Neural progenitor cell (in vitro differentiated cells): ENCODE data around the gene HOXD11. TPM values are rescaled to one million over a fixed set of nuclear protein-coding genes. Genes with fewer than 3 reads are reported as not detected.
A peak's percentile ranks its signal among the peaks of the same experiment; 100 is the strongest.

Source experiments
- DNase-seq: peaks from one replicate; pipeline ENCODE4 v3.0.0-alpha.2; 2016; ENCODE audit warnings: low spot score
- H2AFZ ChIP-seq: fragments of 200-600 bp; sonication (generic); replicated peaks from 2 replicates; pipeline ENCODE4 v1.6.1; 2016; ENCODE audit warnings: antibody characterized with exemption
- H3F3A ChIP-seq: fragments of 200-600 bp; sonication (generic); 2 replicates; pipeline ENCODE4 v1.6.1; 2016; ENCODE audit warnings: antibody characterized with exemption, low read depth
- H3K27ac ChIP-seq: fragments of 200-600 bp; sonication (generic); 2 replicates; pipeline ENCODE4 v1.5.1; 2016; ENCODE audit warnings: mild to moderate bottlenecking
- H3K27me3 ChIP-seq: fragments of 200-600 bp; sonication (generic); 2 replicates; pipeline ENCODE4 v1.6.1; 2016; ENCODE audit warnings: mild to moderate bottlenecking, moderate library complexity
- H3K36me3 ChIP-seq: fragments of 200-600 bp; sonication (generic); 2 replicates; pipeline ENCODE4 v1.5.1; 2016
- H3K4me1 ChIP-seq: fragments of 200-600 bp; sonication (generic); 2 replicates; pipeline ENCODE4 v1.6.1; 2016; ENCODE audit warnings: mixed run types
- H3K4me2 ChIP-seq: fragments of 200-600 bp; sonication (generic); 2 replicates; pipeline ENCODE4 v1.6.1; 2016
- H3K4me3 ChIP-seq: fragments of 200-600 bp; sonication (generic); 2 replicates; pipeline ENCODE4 v1.5.1; 2016
- H3K79me2 ChIP-seq: fragments of 200-600 bp; sonication (generic); 2 replicates; pipeline ENCODE4 v1.6.1; 2016; ENCODE audit warnings: low read depth
- H3K9ac ChIP-seq: fragments of 200-600 bp; sonication (generic); 2 replicates; pipeline ENCODE4 v1.6.1; 2016
- H3K9me3 ChIP-seq: fragments of 200-600 bp; sonication (generic); 2 replicates; pipeline ENCODE4 v1.5.1; 2016; ENCODE audit warnings: low read depth
- H4K20me1 ChIP-seq: fragments of 200-600 bp; sonication (generic); 2 replicates; pipeline ENCODE4 v1.6.1; 2016; ENCODE audit warnings: low read depth
- H3K27ac Mint-ChIP-seq: 3 replicates; pipeline ENCODE4 v1.8.0; 2021; ENCODE audit warnings: mixed read lengths
- H3K27me3 Mint-ChIP-seq: 2 replicates; pipeline ENCODE4 v1.8.0; 2022; ENCODE audit warnings: low read depth, mild to moderate bottlenecking, inconsistent platforms, moderate library complexity, mixed read lengths; ENCODE audit not compliant: insufficient read depth
- H3K36me3 Mint-ChIP-seq: 3 replicates; pipeline ENCODE4 v1.8.0; 2021; ENCODE audit warnings: mixed read lengths
- H3K4me1 Mint-ChIP-seq: 3 replicates; pipeline ENCODE4 v1.8.0; 2021; ENCODE audit warnings: mixed read lengths
- H3K4me3 Mint-ChIP-seq: 3 replicates; pipeline ENCODE4 v1.8.0; 2021; ENCODE audit warnings: mild to moderate bottlenecking, moderate library complexity, mixed read lengths
- H3K9me3 Mint-ChIP-seq: 3 replicates; pipeline ENCODE4 v1.8.0; 2020; ENCODE audit warnings: mixed read lengths
- EZH2 ChIP-seq: fragments of 200-600 bp; sonication (generic); IDR thresholded peaks from 2 replicates; pipeline ENCODE4 v1.6.1; 2017; ENCODE audit warnings: antibody characterized with exemption, mild to moderate bottlenecking, moderate library complexity
- EZH2phosphoT487 ChIP-seq: fragments of 200-600 bp; sonication (generic); IDR thresholded peaks from 2 replicates; pipeline ENCODE4 v1.6.1; 2017; ENCODE audit warnings: antibody characterized with exemption
- total RNA-seq: library from RNA; depleted of rRNA; stranded (reverse); fragments of >200 nt; gene quantifications from 2 replicates; pipeline ENCODE4 v1.2.3, GENCODE V29; 2015; ENCODE audit warnings: low replicate concordance
- TF ChIP-seq, protein P1 (sequence below): fragments of 200-600 bp; sonication (generic); IDR thresholded peaks from 2 replicates; pipeline ENCODE4 v1.5.1; 2017; ENCODE audit warnings: antibody characterized with exemption, mild to moderate bottlenecking

Gene HOXD11
- total RNA-seq, 1 donor from 2014 or later, result not detected

DNA sequence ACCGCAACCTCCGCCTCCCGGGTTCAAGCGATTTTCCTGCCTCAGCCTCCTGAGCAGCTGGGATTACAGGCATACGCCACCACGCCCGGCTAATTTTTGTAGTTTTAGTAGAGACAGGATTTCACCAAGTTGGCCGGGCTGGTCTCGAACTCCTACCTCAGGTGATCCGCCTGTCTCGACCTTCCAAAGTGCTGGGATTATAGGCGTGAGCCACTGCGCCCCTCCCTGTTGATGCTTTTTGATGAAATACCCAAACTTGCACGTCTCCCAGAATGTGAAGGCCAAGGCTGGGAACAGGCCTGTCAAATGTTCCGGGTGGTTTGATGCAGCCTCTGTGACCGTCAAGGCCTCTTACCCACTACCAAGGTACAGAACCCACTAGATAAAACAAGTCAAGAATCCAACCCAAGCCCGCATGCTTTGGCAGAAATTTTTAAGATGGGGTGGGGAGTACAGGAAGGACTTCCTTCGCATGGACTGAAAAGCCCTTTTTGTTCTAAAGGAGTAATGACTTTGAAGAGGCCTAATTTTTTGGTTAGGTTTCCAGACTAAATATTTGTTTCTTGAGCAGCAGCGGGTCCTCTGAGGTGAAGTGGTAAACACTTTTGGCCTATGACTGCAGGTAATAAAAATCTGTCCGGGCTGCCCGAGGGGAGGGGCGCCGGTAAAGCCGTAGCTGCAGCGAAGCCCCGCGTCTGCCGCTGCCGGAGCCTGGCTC, 19.6 kb upstream of the HOXD11 start:
- Histone ChIP-seq H2AFZ (no peak overlapping the region), H3F3A (peaks cover 3% of the 10 kb centered on the region), H3K27ac (no peak overlapping the region), H3K4me3 (peak overlapping the region; percentile 41), H4K20me1 (peaks cover 92% of the 10 kb centered on the region), H3K9me3 (no peaks in the 10 kb centered on the region), H3K27me3 (peaks cover 100% of the 10 kb centered on the region), H3K79me2 (no peaks in the 10 kb centered on the region), H3K4me1 (peaks cover 7% of the 10 kb centered on the region), H3K36me3 (no peaks in the 10 kb centered on the region), H3K9ac (no peak overlapping the region), H3K4me2 (peak overlapping the region; percentile 79)
- Mint-ChIP-seq H3K27me3 (peaks cover 96% of the 10 kb centered on the region), H3K4me1 (peaks cover 12% of the 10 kb centered on the region), H3K9me3 (peaks cover 6% of the 10 kb centered on the region), H3K27ac (no peak overlapping the region), H3K4me3 (peak overlapping the region; percentile 82), H3K36me3 (no peaks in the 10 kb centered on the region)
- TF ChIP-seq, protein P1, sequence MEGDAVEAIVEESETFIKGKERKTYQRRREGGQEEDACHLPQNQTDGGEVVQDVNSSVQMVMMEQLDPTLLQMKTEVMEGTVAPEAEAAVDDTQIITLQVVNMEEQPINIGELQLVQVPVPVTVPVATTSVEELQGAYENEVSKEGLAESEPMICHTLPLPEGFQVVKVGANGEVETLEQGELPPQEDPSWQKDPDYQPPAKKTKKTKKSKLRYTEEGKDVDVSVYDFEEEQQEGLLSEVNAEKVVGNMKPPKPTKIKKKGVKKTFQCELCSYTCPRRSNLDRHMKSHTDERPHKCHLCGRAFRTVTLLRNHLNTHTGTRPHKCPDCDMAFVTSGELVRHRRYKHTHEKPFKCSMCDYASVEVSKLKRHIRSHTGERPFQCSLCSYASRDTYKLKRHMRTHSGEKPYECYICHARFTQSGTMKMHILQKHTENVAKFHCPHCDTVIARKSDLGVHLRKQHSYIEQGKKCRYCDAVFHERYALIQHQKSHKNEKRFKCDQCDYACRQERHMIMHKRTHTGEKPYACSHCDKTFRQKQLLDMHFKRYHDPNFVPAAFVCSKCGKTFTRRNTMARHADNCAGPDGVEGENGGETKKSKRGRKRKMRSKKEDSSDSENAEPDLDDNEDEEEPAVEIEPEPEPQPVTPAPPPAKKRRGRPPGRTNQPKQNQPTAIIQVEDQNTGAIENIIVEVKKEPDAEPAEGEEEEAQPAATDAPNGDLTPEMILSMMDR, result no peak
- no peak for TF ChIP-seq EZH2
- TF ChIP-seq EZH2phosphoT487, result no peak
- DNase-seq, result no peak

DNA sequence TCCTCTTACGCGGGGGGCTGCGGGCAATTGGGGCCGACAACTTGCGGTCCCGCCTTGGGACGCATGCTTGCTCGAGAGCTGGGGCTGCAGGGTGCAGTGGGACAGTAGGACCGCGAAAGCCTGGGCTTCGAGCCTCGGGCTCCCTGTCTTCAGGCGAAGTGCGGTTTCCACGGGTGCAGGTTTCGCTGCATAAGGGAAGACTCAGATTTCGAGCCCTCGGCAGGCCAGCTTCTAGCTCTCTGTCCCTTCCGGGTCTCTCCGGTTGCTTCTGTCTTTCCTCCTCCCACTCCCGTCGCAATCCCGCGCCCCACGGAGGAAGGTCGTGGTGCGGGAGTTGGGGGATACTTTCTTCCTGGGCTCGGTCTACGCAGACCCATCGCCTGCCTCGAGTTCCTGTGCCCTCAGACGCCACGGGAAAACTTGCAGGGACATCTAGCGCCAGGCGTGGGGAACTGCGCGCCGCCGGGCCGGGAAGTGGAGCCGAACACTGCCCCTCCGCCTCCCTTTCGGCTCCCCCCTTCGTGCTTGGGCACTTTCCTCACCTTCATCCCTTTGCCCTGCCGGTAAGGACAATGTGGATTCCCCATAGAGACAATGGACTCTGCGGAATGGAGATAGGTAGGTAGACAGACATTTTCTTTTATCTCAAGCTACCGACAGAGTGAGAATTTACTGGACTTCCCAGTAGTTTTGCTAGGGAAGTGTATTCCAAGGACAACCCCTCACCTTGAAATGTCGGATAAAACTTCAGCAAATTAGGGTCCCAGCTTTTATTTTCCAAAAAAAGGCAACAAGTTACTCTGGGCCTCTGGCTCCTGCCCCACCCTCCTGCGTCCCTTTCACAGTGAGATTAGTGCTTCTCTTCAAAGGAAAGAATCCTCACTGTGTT, 18.8 kb upstream of the HOXD11 start:
- Histone ChIP-seq H3K9ac (no peak overlapping the region), H3K4me2 (peak overlapping the region; percentile 79), H3K4me3 (peak overlapping the region; percentile 41), H3K27ac (no peak overlapping the region), H2AFZ (peak overlapping the region; percentile 89), H3F3A (no peaks in the 10 kb centered on the region), H4K20me1 (peaks cover 87% of the 10 kb centered on the region), H3K79me2 (no peaks in the 10 kb centered on the region), H3K36me3 (no peaks in the 10 kb centered on the region), H3K27me3 (peaks cover 100% of the 10 kb centered on the region), H3K9me3 (no peaks in the 10 kb centered on the region), H3K4me1 (peaks cover under 1% of the 10 kb centered on the region)
- Mint-ChIP-seq H3K36me3 (no peaks in the 10 kb centered on the region), H3K4me1 (peaks cover 8% of the 10 kb centered on the region), H3K9me3 (peaks cover 6% of the 10 kb centered on the region), H3K4me3 (peak overlapping the region; percentile 82), H3K27ac (no peak overlapping the region), H3K27me3 (peaks cover 90% of the 10 kb centered on the region)
- TF ChIP-seq EZH2phosphoT487, result peak; percentile 94
- TF ChIP-seq, protein P1, result peak; percentile 71
- peak; percentile 95 for TF ChIP-seq EZH2
- DNase-seq, result peak; percentile 76

DNA sequence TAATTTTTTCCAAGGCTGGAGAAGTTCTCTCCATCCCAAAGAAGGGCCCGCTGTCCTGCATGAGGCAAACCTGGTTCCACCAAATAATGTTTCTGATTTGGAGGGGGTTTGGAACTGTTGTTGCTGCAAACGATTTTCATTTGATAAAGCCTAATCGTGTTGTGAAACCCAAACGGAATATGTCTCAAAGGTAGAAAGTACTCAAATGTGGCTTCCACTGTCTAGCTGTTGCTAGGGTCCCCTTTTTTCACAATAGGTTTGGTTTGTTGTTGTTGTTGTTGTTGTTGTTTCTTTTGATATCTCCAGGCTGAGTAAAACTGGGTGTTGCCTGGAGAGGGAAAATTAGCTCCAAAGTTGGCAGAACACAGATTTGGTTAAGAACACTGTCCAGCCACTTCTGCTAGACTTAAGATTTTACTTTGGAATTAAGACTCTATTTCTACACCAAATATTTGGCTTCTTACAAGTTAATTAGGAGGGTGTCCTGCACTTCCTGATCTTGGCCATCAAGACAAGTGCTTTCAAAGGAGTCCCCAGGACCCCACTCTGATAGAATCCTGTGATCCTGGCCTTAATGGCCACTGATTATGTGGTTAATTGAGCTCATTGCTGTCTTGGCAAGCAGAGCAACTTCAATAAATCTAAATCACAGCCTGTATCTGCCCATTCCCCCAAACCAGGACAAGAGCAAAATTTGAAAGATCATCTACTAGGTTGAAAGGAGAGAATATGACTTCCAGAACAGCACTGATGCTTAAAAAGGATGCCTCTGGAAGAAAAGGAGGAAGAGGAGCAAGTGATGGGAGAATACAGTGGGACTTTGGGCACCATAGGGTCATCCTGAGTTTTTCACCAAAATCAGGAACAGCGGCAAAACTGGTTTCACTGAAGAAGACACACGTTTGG, 17.9 kb upstream of the HOXD11 start:
- Histone ChIP-seq H3F3A (no peaks in the 10 kb centered on the region), H3K79me2 (no peaks in the 10 kb centered on the region), H4K20me1 (peaks cover 87% of the 10 kb centered on the region), H3K27me3 (peaks cover 100% of the 10 kb centered on the region), H3K9me3 (no peaks in the 10 kb centered on the region), H3K36me3 (no peaks in the 10 kb centered on the region), H2AFZ (no peak overlapping the region), H3K4me3 (no peak overlapping the region), H3K9ac (no peak overlapping the region), H3K4me1 (no peaks in the 10 kb centered on the region), H3K27ac (no peak overlapping the region), H3K4me2 (no peak overlapping the region)
- H3K9me3 Mint-ChIP-seq, result peaks cover 6% of the 10 kb centered on the region
- peaks cover 90% of the 10 kb centered on the region for H3K27me3 Mint-ChIP-seq
- DNase-seq, result no peak
- TF ChIP-seq, protein P1, result no peak
- no peak for TF ChIP-seq EZH2phosphoT487
- no peak overlapping the region for H3K27ac Mint-ChIP-seq
- H3K4me1 Mint-ChIP-seq, result peaks cover 6% of the 10 kb centered on the region
- no peak overlapping the region for H3K4me3 Mint-ChIP-seq
- no peaks in the 10 kb centered on the region for H3K36me3 Mint-ChIP-seq
